Activated B cell treated with CpG ODN at 0.5 μM for 24 hours (primary cell): ENCODE results near the gene ADCY2. TPM values are rescaled to one million over a fixed set of nuclear protein-coding genes. Genes with fewer than 3 reads are reported as not detected.

Experiments
- ATAC-seq: fragments of 200-7000 bp; cut with Tn5 transposase; one replicate; pipeline ENCODE4 v1.10.0; 2021; ENCODE audit warnings: low read depth, mild to moderate bottlenecking, moderate library complexity
- CTCF ChIA-PET: fragments of 350-600 bp; sonication (Branson Sonifier 250); formaldehyde crosslinking; loops from one replicate; lab custom pipeline; 2021; ENCODE audit warnings: antibody characterized with exemption; lab: Charles Lee
- POLR2A ChIA-PET: fragments of 350-600 bp; sonication (Branson Sonifier 250); formaldehyde crosslinking; loops from one replicate; lab custom pipeline; 2021; ENCODE audit warnings: antibody characterized with exemption; lab: Charles Lee
- DNase-seq: peaks from one replicate; pipeline ENCODE4 v3.0.0; 2022
- H3K27ac Mint-ChIP-seq: one replicate; pipeline ENCODE4 v1.8.0; 2020; ENCODE audit warnings: mixed read lengths
- H3K27me3 Mint-ChIP-seq: one replicate; pipeline ENCODE4 v1.8.0; 2021; ENCODE audit warnings: mixed read lengths
- H3K36me3 Mint-ChIP-seq: one replicate; pipeline ENCODE4 v1.8.0; 2021; ENCODE audit warnings: low read depth, mixed read lengths
- H3K4me1 Mint-ChIP-seq: one replicate; pipeline ENCODE4 v1.8.0; 2021; ENCODE audit warnings: mixed read lengths
- H3K4me3 Mint-ChIP-seq: one replicate; pipeline ENCODE4 v1.8.0; 2020; ENCODE audit warnings: mild to moderate bottlenecking, mixed read lengths
- H3K9me3 Mint-ChIP-seq: one replicate; pipeline ENCODE4 v1.8.0; 2020; ENCODE audit warnings: mixed read lengths
- CTCF ChIP-seq: fragments of 200-600 bp; IDR thresholded peaks from one replicate; pipeline ENCODE4 v1.8.0; 2022; ENCODE audit warnings: antibody characterized with exemption, mild to moderate bottlenecking
- intact Hi-C: fragments of 100-400 bp; cut with micrococcal nuclease; formaldehyde crosslinking; loops from one replicate; pipeline ENCODE4 v1.15.1; 2024
- total RNA-seq: library from RNA; stranded (reverse); gene quantifications from 2 replicates; pipeline ENCODE4 v1.2.3, GENCODE V29; 2022

Gene ADCY2
- total RNA-seq, 1 donor from 2014 or later: not detected

DNA sequence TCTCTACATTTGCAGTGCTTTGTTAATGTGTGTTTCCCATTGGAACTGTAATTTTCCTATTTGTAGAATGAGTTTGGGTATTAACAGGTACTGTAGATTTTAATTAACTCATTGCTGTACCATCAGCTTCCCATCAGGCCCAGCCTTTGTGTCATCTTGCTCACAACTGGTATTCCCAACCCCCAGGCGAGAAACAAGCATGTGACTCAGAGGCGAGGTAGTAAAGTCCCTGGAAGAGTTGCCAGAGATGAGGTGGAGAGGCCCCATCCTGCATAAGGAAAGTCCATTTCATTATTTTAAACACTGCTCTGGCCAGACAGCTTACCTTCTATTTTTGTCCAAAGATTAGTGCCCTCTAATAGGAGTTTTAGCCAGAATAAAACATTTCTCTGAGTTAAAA is 29.9 kb downstream of the ADCY2 start:
- intact Hi-C loops: no loop called here
- no peak overlapping the region for H3K4me3 Mint-ChIP-seq
- H3K4me1 Mint-ChIP-seq: no peaks in the 10 kb centered on the region
- DNase-seq (no peak), ATAC-seq (no peak)
- no peaks in the 10 kb centered on the region for H3K36me3 Mint-ChIP-seq
- H3K9me3 Mint-ChIP-seq: no peaks in the 10 kb centered on the region
- TF ChIP-seq CTCF: no peak
- H3K27ac Mint-ChIP-seq: no peak overlapping the region
- no peaks in the 10 kb centered on the region for H3K27me3 Mint-ChIP-seq
- ChIA-PET POLR2A (no interaction called here), CTCF (no interaction called here)

DNA sequence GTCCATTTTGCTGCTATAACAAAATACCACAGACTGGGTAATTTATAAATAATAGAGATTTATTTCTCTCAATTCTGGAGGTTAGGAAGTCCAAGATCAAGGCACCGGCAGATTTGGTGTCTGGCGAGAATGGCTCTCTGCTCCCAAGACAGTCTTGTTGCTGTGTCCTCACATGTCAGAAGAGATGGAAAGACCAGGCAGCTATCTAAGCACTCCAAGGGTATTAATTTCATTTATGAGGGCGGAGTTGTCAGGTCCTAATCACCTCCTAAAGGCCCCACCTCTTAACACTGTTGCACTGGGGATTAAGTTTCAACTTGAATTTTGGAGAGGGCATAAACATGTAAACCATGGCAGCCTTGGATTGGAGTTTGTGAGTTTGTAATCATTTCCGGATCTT is 30.3 kb downstream of the ADCY2 start:
- POLR2A ChIA-PET: no interaction called here
- Mint-ChIP-seq H3K27ac (no peak overlapping the region), H3K9me3 (no peaks in the 10 kb centered on the region), H3K27me3 (no peaks in the 10 kb centered on the region), H3K36me3 (no peaks in the 10 kb centered on the region), H3K4me3 (no peak overlapping the region), H3K4me1 (no peaks in the 10 kb centered on the region)
- ATAC-seq: no peak
- TF ChIP-seq CTCF: no peak
- intact Hi-C loops: no loop called here
- no peak for DNase-seq
- CTCF ChIA-PET: no interaction called here

DNA sequence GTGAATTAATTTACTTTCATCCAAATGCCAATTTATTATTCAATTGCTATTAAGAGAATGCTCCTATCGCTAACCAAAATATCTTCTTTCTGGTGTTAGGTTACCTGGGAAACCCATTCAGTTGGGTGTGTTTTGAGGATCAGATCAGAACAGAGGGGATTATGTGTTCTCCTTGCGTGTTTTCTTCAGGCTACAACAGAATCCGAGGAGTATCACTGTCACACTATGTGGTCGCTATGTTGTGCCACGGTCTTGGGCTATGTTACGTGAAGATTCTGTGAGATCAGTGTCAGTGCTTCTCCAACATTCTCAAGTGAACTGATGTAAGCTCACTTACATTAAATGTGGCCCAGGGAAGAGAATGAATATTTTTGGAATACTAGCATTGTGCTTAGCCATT is 39.0 kb downstream of the ADCY2 start:
- H3K9me3 Mint-ChIP-seq: no peaks in the 10 kb centered on the region
- CTCF ChIA-PET: no interaction called here
- POLR2A ChIA-PET: no interaction called here
- intact Hi-C loops: no loop called here
- no peak overlapping the region for H3K27ac Mint-ChIP-seq
- no peaks in the 10 kb centered on the region for H3K4me1 Mint-ChIP-seq
- no peaks in the 10 kb centered on the region for H3K27me3 Mint-ChIP-seq
- no peak for DNase-seq
- no peak overlapping the region for H3K4me3 Mint-ChIP-seq
- ATAC-seq: no peak
- no peaks in the 10 kb centered on the region for H3K36me3 Mint-ChIP-seq
- no peak for TF ChIP-seq CTCF

GRCh38 chr5:7435503-7435902 is 39.6 kb downstream of the ADCY2 start:
- no peaks in the 10 kb centered on the region for H3K4me1 Mint-ChIP-seq
- intact Hi-C loops: no loop called here
- no peaks in the 10 kb centered on the region for H3K9me3 Mint-ChIP-seq
- ChIA-PET CTCF (no interaction called here), POLR2A (no interaction called here)
- no peak for TF ChIP-seq CTCF
- H3K4me3 Mint-ChIP-seq: no peak overlapping the region
- ATAC-seq (no peak), DNase-seq (no peak)
- no peaks in the 10 kb centered on the region for H3K27me3 Mint-ChIP-seq
- H3K36me3 Mint-ChIP-seq: no peaks in the 10 kb centered on the region
- H3K27ac Mint-ChIP-seq: no peak overlapping the region

- H3K9me3 Mint-ChIP-seq: no peaks in the 10 kb centered on the region
- no peaks in the 10 kb centered on the region for H3K27me3 Mint-ChIP-seq
- ATAC-seq: no peak
- intact Hi-C loops: no loop called here
- H3K27ac Mint-ChIP-seq: no peak overlapping the region
- no peak for DNase-seq
- TF ChIP-seq CTCF: no peak
- no peaks in the 10 kb centered on the region for H3K4me1 Mint-ChIP-seq
- CTCF ChIA-PET: no interaction called here
- H3K36me3 Mint-ChIP-seq: no peaks in the 10 kb centered on the region
- H3K4me3 Mint-ChIP-seq: no peak overlapping the region
- POLR2A ChIA-PET: no interaction called here
Observed at GRCh38 chr5:7436521-7436920, 40.6 kb downstream of the ADCY2 start.
